ENCODE measurements around the gene ZNF200. TPM values are rescaled to one million over a fixed set of nuclear protein-coding genes. Genes with fewer than 3 reads are reported as not detected.
A peak's percentile ranks its signal among the peaks of the same experiment; 100 is the strongest.

Gene ZNF200
- total and polyA plus RNA-seq, 2 of the 13 experiments (the other 11 are each of a cell fraction or from before 2014, with no cell fraction given) = 3.5 to 16.5 TPM

GRCh38 chr16:3282730-3283542 is 48.0 kb upstream of the ZNF200 start, which contains the start of gene ZNF263 (continued):
- no peak for TF ChIP-seq CEBPG (CRISPR knock-in tag; IDR thresholded peaks at IDR 0.05)
- TF ChIP-seq ZKSCAN1 (IDR thresholded peaks at IDR 0.05; ENCODE audit: low read length) = peak; percentile 85
- no peak for TF ChIP-seq ZNF589 (CRISPR knock-in tag; conservative IDR thresholded peaks at IDR 0.05)
- peak; percentile 30; the same call in 1 of the 2 replicates for TF ChIP-seq ZNF224 (CRISPR knock-in tag; IDR thresholded peaks at IDR 0.05)
- peak; percentile 52; the same call in 1 of the 2 replicates for TF ChIP-seq NR2F6 (IDR thresholded peaks at IDR 0.05)
- TF ChIP-seq NR2F6 (CRISPR knock-in tag; IDR thresholded peaks at IDR 0.05) = peak; percentile 62; the same call in 1 of the 2 replicates
- peak; percentile 39; the same call in 1 of the 2 replicates for TF ChIP-seq POGK (CRISPR knock-in tag; conservative IDR thresholded peaks at IDR 0.05)
- TF ChIP-seq GMEB2 (CRISPR knock-in tag; IDR thresholded peaks at IDR 0.05; ENCODE audit: low read depth) = 0 out of 2 replicates have a peak, but pooled peaks have one; percentile 49
- peak; percentile 75 for TF ChIP-seq ZNF281 (CRISPR knock-in tag; IDR thresholded peaks at IDR 0.05; ENCODE audit: borderline replicate concordance)
- peak; percentile 87 for TF ChIP-seq MEIS1 (CRISPR knock-in tag; IDR thresholded peaks at IDR 0.05; ENCODE audit: borderline replicate concordance)
- no peak; the same call in 1 of the 2 replicates for TF ChIP-seq ZNF430 (CRISPR knock-in tag; IDR thresholded peaks at IDR 0.05)
- TF ChIP-seq ZNF441 (CRISPR knock-in tag; IDR thresholded peaks at IDR 0.05; ENCODE audit: borderline replicate concordance) = peak; percentile 1; the same call in 1 of the 2 replicates
- peak; percentile 92 for TF ChIP-seq SAP130 (CRISPR knock-in tag; IDR thresholded peaks at IDR 0.05; ENCODE audit: low read depth)
- TF ChIP-seq ZXDC (CRISPR knock-in tag; IDR thresholded peaks at IDR 0.05) = peak; percentile 56; the same call in 1 of the 2 replicates
- no peak for TF ChIP-seq ZNF850 (CRISPR knock-in tag; conservative IDR thresholded peaks at IDR 0.05)
- TF ChIP-seq ZNF451 (CRISPR knock-in tag; IDR thresholded peaks at IDR 0.05) = no peak; the same call in 1 of the 2 replicates
- TF ChIP-seq ZNF704 (CRISPR knock-in tag; IDR thresholded peaks at IDR 0.05; ENCODE audit: borderline replicate concordance) = peak; percentile 73; the same call in 1 of the 2 replicates
- TF ChIP-seq ZNF274 (CRISPR knock-in tag; IDR thresholded peaks at IDR 0.05) = peak; percentile 60; the same call in 1 of the 2 replicates
- no peak for TF ChIP-seq FOXA1 (IDR thresholded peaks at IDR 0.05)
- 0 out of 2 replicates have a peak, but pooled peaks have one; percentile 15 for TF ChIP-seq FOXA1 (CRISPR knock-in tag; IDR thresholded peaks at IDR 0.05)

All from HepG2 (cell line).